ENCODE measurements around the gene ARHGAP12.

DNA sequence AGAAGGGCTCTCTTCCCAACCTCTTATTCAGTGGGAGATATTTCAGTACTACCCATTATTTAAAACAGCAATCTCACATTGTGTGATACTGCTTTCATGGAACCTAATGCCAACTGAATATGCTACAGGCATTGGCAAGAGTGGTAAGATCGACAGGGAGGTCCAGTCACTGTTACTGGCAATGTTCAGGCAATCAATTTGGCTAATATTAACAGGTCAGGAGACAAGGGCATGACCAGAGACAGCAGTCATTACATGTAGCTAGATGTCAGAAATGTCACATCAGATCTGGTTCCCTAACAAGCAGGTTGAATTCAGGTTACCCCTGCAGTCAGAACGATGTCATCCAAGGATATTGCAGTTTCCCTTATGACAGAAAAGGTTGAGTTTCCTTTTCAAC is 129.4 kb downstream of the ARHGAP12 start:
- TF ChIP-seq GATA3 (IDR thresholded peaks at IDR 0.05; ENCODE audit: low read depth, low read length) = no peak
- no peak for TF ChIP-seq GATA2 (IDR thresholded peaks at IDR 0.05; ENCODE audit: low read depth, low read length)
